Breast epithelium (tissue), 4 donors: ENCODE data around the gene LYSMD2. TPM values are rescaled to one million over a fixed set of nuclear protein-coding genes. Genes with fewer than 3 reads are reported as not detected.
A peak's percentile ranks its signal among the peaks of the same experiment; 100 is the strongest.

ENCODE experiments used
- DNase-seq, 2 donors: peaks; one replicate each; pipeline ENCODE4 v3.0.0-alpha.2; 2019; ENCODE audit warnings: low spot score in 2 of 2
- H3K27ac ChIP-seq, 2 donors: fragments of 200-600 bp; sonication (generic) in 1 of 2; one replicate each; pipeline ENCODE4 v1.5.1; 2016 to 2019; ENCODE audit warnings: mild to moderate bottlenecking in 1 of 2
- H3K27me3 ChIP-seq, 2 donors: fragments of 200-600 bp; sonication (generic) in 1 of 2; one replicate each; pipeline versions ENCODE4 v1.5.1 to v1.6.0; 2017 to 2019; ENCODE audit warnings: control low read depth in 1 of 2, mild to moderate bottlenecking in 1 of 2
- H3K36me3 ChIP-seq: fragments of 200-600 bp; one replicate; pipeline ENCODE4 v1.5.1; 2019
- H3K4me1 ChIP-seq, 2 donors: fragments of 200-600 bp; sonication (generic); one replicate each; pipeline ENCODE4 v1.5.1; 2016 to 2019; ENCODE audit warnings: control low read depth in 1 of 2
- H3K4me3 ChIP-seq, 3 donors: fragments of 200-600 bp; sonication (generic); 1 replicate in 2 of 3; 2 replicates in 1 of 3; pipeline ENCODE4 v1.5.1; 2016 to 2019; ENCODE audit warnings: mild to moderate bottlenecking in 3 of 3, moderate library complexity in 2 of 3
- H3K9me3 ChIP-seq, 2 donors: fragments of 200-600 bp; sonication (generic) in 1 of 2; one replicate each; pipeline ENCODE4 v1.5.1; 2016 to 2019; ENCODE audit warnings: control low read depth in 1 of 2
- CTCF ChIP-seq, 3 donors: fragments of 450-650 bp; IDR thresholded peaks; one replicate each; pipeline ENCODE4 v1.5.1; 2016 to 2017; ENCODE audit warnings: antibody characterized with exemption in 3 of 3, mild to moderate bottlenecking in 3 of 3, moderate library complexity in 3 of 3
- POLR2A ChIP-seq: fragments of 450-650 bp; IDR thresholded peaks from one replicate; pipeline ENCODE4 v1.6.1; 2016; ENCODE audit warnings: antibody characterized with exemption, mild to moderate bottlenecking, moderate library complexity
- POLR2AphosphoS5 ChIP-seq, 3 donors: sonication (generic); formaldehyde crosslinking; IDR thresholded peaks; one replicate each; pipeline ENCODE4 v1.6.1; 2017; ENCODE audit warnings: antibody characterized with exemption in 3 of 3
- intact Hi-C: fragments of 100-400 bp; cut with DNase I; formaldehyde crosslinking; loops from one replicate; pipeline ENCODE4 v1.15.1; 2023; ENCODE audit warnings: low total_unique reads
- total RNA-seq, 3 donors: library from RNA; depleted of rRNA; stranded (reverse); fragments of >200 nt; gene quantifications; one replicate each; pipeline ENCODE4 v1.1.0, GENCODE V29; 2016

LYSMD2 gene
- total RNA-seq, 3 donors from 2014 or later = 5.0 to 18.7 (median 15.8) TPM

DNA sequence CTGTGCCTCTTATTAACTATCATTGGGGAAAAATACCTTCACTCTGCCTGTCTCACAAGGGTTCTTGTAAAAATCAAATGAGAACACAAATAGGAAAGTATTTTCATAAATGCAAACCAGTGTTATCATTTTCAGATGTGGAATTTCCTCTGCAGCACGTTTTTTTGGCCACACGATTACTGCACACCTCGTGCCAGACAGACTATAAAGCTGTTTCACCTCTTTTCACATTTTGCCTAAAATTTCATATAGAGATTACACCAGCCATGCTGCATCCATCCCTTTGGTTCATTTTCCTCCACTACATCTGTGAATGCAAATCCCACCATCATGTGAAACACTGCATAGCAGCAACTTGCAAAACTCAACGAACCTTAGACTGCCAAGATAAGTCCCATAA, 12.7 kb upstream of the LYSMD2 start:
- Histone ChIP-seq H3K36me3 (no peaks in the 10 kb centered on the region), H3K27me3 (no peaks in the 10 kb centered on the region), H3K4me1 (peaks cover 0 to 4% of the 10 kb centered on the region in 2 donors), H3K9me3 (no peaks in the 10 kb centered on the region), H3K4me3 (no peak overlapping the region), H3K27ac (no peak overlapping the region)
- intact Hi-C loops = no loop called here
- DNase-seq = no peak
- no peak for TF ChIP-seq POLR2AphosphoS5 (IDR thresholded peaks at IDR 0.05)
- no peak for TF ChIP-seq POLR2A
- TF ChIP-seq CTCF (IDR thresholded peaks at IDR 0.05) = no peak

- Histone ChIP-seq H3K4me1 (peaks cover 0 to 4% of the 10 kb centered on the region in 2 donors), H3K4me3 (no peak overlapping the region), H3K27ac (no peak overlapping the region), H3K36me3 (no peaks in the 10 kb centered on the region), H3K27me3 (no peaks in the 10 kb centered on the region), H3K9me3 (no peaks in the 10 kb centered on the region)
- intact Hi-C loops = no loop called here
- no peak for DNase-seq
- TF ChIP-seq CTCF (IDR thresholded peaks at IDR 0.05) = no peak
- TF ChIP-seq POLR2AphosphoS5 (IDR thresholded peaks at IDR 0.05) = no peak
- TF ChIP-seq POLR2A = no peak
These were observed 11.9 kb upstream of the LYSMD2 start for GRCh38 chr15:51749307-51749706.

- TF ChIP-seq POLR2A = no peak
- no peak for TF ChIP-seq POLR2AphosphoS5 (IDR thresholded peaks at IDR 0.05)
- TF ChIP-seq CTCF (IDR thresholded peaks at IDR 0.05) = no peak
- Histone ChIP-seq H3K4me1 (no peaks in the 10 kb centered on the region), H3K27ac (no peak overlapping the region), H3K4me3 (no peak overlapping the region), H3K36me3 (no peaks in the 10 kb centered on the region), H3K9me3 (no peaks in the 10 kb centered on the region), H3K27me3 (no peaks in the 10 kb centered on the region)
- intact Hi-C loops = no loop called here
- no peak for DNase-seq
These were observed 1.7 kb upstream of the LYSMD2 start for GRCh38 chr15:51739061-51739712.

DNA sequence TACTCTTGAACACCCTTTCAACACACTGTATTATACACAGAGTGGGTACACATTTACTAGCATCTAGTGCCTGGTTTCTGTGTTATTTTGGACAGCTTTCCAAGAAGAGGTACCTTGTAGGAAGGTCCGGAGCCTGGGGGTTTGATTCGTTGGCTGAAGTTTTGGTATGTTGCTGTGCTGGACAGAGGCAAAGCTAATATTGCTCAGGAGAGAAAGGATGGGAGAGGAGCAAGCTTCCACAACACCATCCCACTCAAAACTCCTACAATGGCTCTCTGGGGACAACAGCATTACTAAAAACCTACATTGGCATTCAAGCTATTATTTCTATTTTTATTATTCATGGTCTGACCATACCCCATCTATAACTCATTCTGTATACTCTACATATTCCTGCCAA, 1.1 kb upstream of the LYSMD2 start:
- TF ChIP-seq POLR2A (no peak), POLR2AphosphoS5 (IDR thresholded peaks at IDR 0.05) (no peak), CTCF (IDR thresholded peaks at IDR 0.05) (no peak)
- Histone ChIP-seq H3K36me3 (no peaks in the 10 kb centered on the region), H3K4me1 (no peaks in the 10 kb centered on the region), H3K27ac (peak overlapping the region in 1 of 2 donors; percentile 89), H3K9me3 (no peaks in the 10 kb centered on the region), H3K4me3 (peak overlapping the region in 2 of 3 donors; percentile 79 to 93), H3K27me3 (no peaks in the 10 kb centered on the region)
- no peak for DNase-seq
- intact Hi-C loops = no loop called here

GRCh38 chr15:51736751-51737521, 519 bp downstream of the LYSMD2 start:
- H3K27me3 ChIP-seq = no peaks in the 10 kb centered on the region
- H3K36me3 ChIP-seq = no peaks in the 10 kb centered on the region
- H3K4me3 ChIP-seq = peak overlapping the region; percentile 69 to 93 (median 79)
- DNase-seq = no peak
- TF ChIP-seq POLR2AphosphoS5 (IDR thresholded peaks at IDR 0.05) (no peak), CTCF (IDR thresholded peaks at IDR 0.05) (no peak), POLR2A (no peak)
- no peaks in the 10 kb centered on the region for H3K9me3 ChIP-seq
- intact Hi-C loops = no loop called here
- H3K4me1 ChIP-seq = no peaks in the 10 kb centered on the region
- H3K27ac ChIP-seq = peak overlapping the region; percentile 74 to 89
